ENCODE results near the gene ADAMTS4.
A peak's percentile ranks its signal among the peaks of the same experiment; 100 is the strongest.

DNA sequence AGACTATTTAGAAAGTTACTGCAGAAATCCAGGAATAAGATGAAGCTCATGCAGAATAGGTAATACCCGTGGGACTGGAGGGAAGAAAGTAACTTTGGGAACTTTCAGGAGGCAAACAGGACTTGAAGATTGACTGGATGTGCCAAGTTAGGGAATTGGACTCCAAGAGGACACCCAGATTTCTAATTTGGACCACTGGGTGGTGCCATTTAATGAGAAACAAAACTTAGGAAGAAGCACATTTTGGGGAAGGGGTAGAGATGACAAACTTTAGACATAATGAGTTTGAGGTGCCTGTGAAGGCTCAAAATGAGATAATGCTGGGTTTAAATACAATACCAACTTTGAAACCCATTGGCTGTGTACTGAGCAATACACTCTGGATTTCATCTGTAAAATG is 18.2 kb downstream of the ADAMTS4 start:
- TF ChIP-seq CTCF (IDR thresholded peaks at IDR 0.05; ENCODE audit: low read depth, low read length, poor library complexity, severe bottlenecking) (peak; percentile 49), EZH2phosphoT487 (IDR thresholded peaks at IDR 0.05; ENCODE audit: borderline replicate concordance, low read length) (no peak)

Data from DOHH2 (cell line).